K562 (cell line): Measurements from ENCODE around the gene BCAS4. TPM values are rescaled to one million over a fixed set of nuclear protein-coding genes. Genes with fewer than 3 reads are reported as not detected.

Experiments used
- ATAC-seq: fragments of 200-7000 bp; cut with Tn5 transposase; 3 replicates; pipeline ENCODE4 v1.9.1; 2020; ENCODE audit warnings: moderate library complexity
- BruUV-seq: library from RNA; stranded (reverse); fragments of 400-500 nt; replicated peaks from 2 replicates; lab custom pipeline; 2021; lab: Mats Ljungman, UMichigan
- CTCF ChIA-PET: fragments of 300-600 bp; formaldehyde crosslinking; extraction: SDS; loops from one replicate; lab custom pipeline; 2021; ENCODE audit warnings: low intra/inter-chr PET ratio; lab: Yijun Ruan, JAX
- POLR2A ChIA-PET: fragments of 300-600, 350-650 bp; sonication (Branson Sonifier 250); formaldehyde crosslinking; extraction: SDS; loops from one replicate; lab custom pipeline; 2021; ENCODE audit warnings: antibody characterized with exemption, inconsistent platforms; lab: Yijun Ruan, JAX
- DNase-seq, 4 experiments: peaks; one replicate each; pipeline versions ENCODE4 v3.0.0 to v3.0.0-alpha.2; 2011 to 2018; ENCODE audit warnings: low spot score in 3 of 4, mixed read lengths in 3 of 4; ENCODE audit errors: extremely low read depth in 1 of 4
- FAIRE-seq: peaks from 2 replicates; lab custom pipeline; 2011; peaks lifted over from hg19 to GRCh38; lab: Jason Lieb, UNC
- H2AFZ ChIP-seq: 2 replicates; pipeline ENCODE4 v1.6.0; 2011; ENCODE audit warnings: low read depth, low read length, control low read depth, inconsistent platforms
- H3K27ac ChIP-seq: fragments of 200-600 bp; 3 replicates; pipeline ENCODE4 v1.8.0; 2011; ENCODE audit warnings: low read depth, mild to moderate bottlenecking, control low read depth, inconsistent platforms, low read length, moderate library complexity, mixed read lengths; ENCODE audit errors: extremely low read depth
- H3K27me3 ChIP-seq, 2 experiments: fragments of 300-600 bp in 1 of 2; 2 replicates in 1 of 2; 3 replicates in 1 of 2; pipeline versions ENCODE4 v1.6.0 to v1.8.0; 2011; ENCODE audit warnings: inconsistent platforms in 2 of 2, low read length in 2 of 2, mild to moderate bottlenecking in 1 of 2, mixed read lengths in 1 of 2, moderate library complexity in 1 of 2; ENCODE audit not compliant: control insufficient read depth in 2 of 2, insufficient read depth in 2 of 2
- H3K36me3 ChIP-seq: fragments of 300-600 bp; 3 replicates; pipeline ENCODE4 v1.8.0; 2011; ENCODE audit warnings: mild to moderate bottlenecking, low read length, inconsistent platforms; ENCODE audit not compliant: control insufficient read depth, insufficient read depth
- H3K4me1 ChIP-seq, 2 experiments: fragments of 200-600 bp in 1 of 2; replicated peaks in 1 of 2; 2 replicates in 1 of 2; 3 replicates in 1 of 2; pipeline versions ENCODE4 v1.5.1 to v1.8.0; 2011; ENCODE audit warnings: inconsistent platforms in 2 of 2, low read length in 2 of 2, mild to moderate bottlenecking in 1 of 2, mixed read lengths in 1 of 2, moderate library complexity in 1 of 2; ENCODE audit not compliant: control insufficient read depth in 2 of 2, insufficient read depth in 2 of 2
- H3K4me2 ChIP-seq: 2 replicates; pipeline ENCODE4 v1.6.1; 2011; ENCODE audit warnings: low read length, control low read depth, inconsistent platforms, mixed read lengths; ENCODE audit not compliant: insufficient read depth
- H3K4me3 ChIP-seq: fragments of 200-600 bp; sonication (generic), shearing (Covaris generic); 2 replicates; pipeline ENCODE4 v1.5.1; 2016; ENCODE audit warnings: control low read depth, inconsistent platforms
- H3K79me2 ChIP-seq: fragments of 200-600 bp; 3 replicates; pipeline ENCODE4 v1.8.0; 2011; ENCODE audit warnings: low read length, inconsistent platforms; ENCODE audit not compliant: control insufficient read depth, insufficient read depth
- H3K9ac ChIP-seq, 2 experiments: 2 replicates each; pipeline versions ENCODE4 v1.6.0 to v1.6.1; 2011; ENCODE audit warnings: low read depth in 2 of 2, low read length in 2 of 2, control low read depth in 1 of 2, inconsistent platforms in 1 of 2, mild to moderate bottlenecking in 1 of 2, mixed read lengths in 1 of 2; ENCODE audit not compliant: insufficient read depth in 1 of 2
- H3K9me1 ChIP-seq: one replicate; pipeline ENCODE4 v1.6.0; 2011; ENCODE audit warnings: inconsistent platforms, mild to moderate bottlenecking, low read length, moderate library complexity; ENCODE audit not compliant: control insufficient read depth, insufficient read depth
- H3K9me3 ChIP-seq: replicated peaks from 2 replicates; pipeline ENCODE4 v1.5.1; 2011; ENCODE audit warnings: low read depth, low read length, inconsistent platforms; ENCODE audit not compliant: control insufficient read depth, insufficient read depth
- H4K20me1 ChIP-seq: replicated peaks from 2 replicates; pipeline ENCODE4 v1.6.1; 2011; ENCODE audit warnings: low read length, inconsistent platforms, mixed read lengths; ENCODE audit not compliant: control insufficient read depth, insufficient read depth
- E2F4 ChIP-seq: sonication (generic); formaldehyde crosslinking; IDR thresholded peaks from 2 replicates; pipeline ENCODE4 v1.8.0; 2022; ENCODE audit warnings: mild to moderate bottlenecking, low read depth, missing genetic modification reagents
- POLR2AphosphoS2 ChIP-seq: IDR thresholded peaks from 2 replicates; pipeline ENCODE4 v1.6.1; 2012; ENCODE audit warnings: low read length, improper control_type of control experiment
- ZBTB11 ChIP-seq, 3 experiments: fragments of 200-800 bp in 1 of 3; fragments of 250-450 bp in 1 of 3; fragments of 450-650 bp in 1 of 3; sonication (Bioruptor Pico) in 1 of 3; sonication (Bioruptor generic) in 1 of 3; formaldehyde crosslinking in 1 of 3; IDR thresholded peaks; 2 replicates each; pipeline versions ENCODE4 v1.6.1 to v1.8.0; 2016 to 2022; ENCODE audit warnings: mild to moderate bottlenecking in 2 of 3, missing genetic modification characterization in 2 of 3, missing compliant biosample characterization in 1 of 3, moderate library complexity in 1 of 3
- WGBS: fragments of 100-300 bp; shearing (Covaris generic); methylation state at CpG from one replicate; pipeline ENCODE4 v1.1.6; 2016; ENCODE audit warnings: low coverage, mixed read lengths; ENCODE audit not compliant: insufficient coverage; ENCODE audit errors: missing lambda C conversion rate; 5-methylcytosine and 5-hydroxymethylcytosine counted together
- in situ Hi-C: fragments of 300-500 bp; cut with MboI; formaldehyde crosslinking; loops from 4 replicates; pipeline ENCODE4 v1.15.0; 2018; ENCODE audit warnings: inconsistent platforms, mixed read lengths
- intact Hi-C: fragments of 100-400 bp; cut with micrococcal nuclease; formaldehyde crosslinking; loops from 2 replicates; pipeline ENCODE4 v1.14.2; 2022
- polyA plus RNA-seq, 8 experiments: library from polyadenylated mRNA; depleted of rRNA in 4 of 8; stranded (reverse) in 5 of 8; unstranded in 3 of 8; fragments of >200 nt; fragmentation: Nextera tagmentation in 2 of 8; fragmentation: Illumina TruSeq in 1 of 8; extraction: Ambion mirVana in 2 of 8; extraction: Trizol in 1 of 8; gene quantifications; 2 replicates each; pipeline versions ENCODE4 v1.2.1 to v1.2.3, GENCODE V29; 2011 to 2014; ENCODE audit warnings: inconsistent platforms in 1 of 8, missing spikeins in 1 of 8
- total RNA-seq, 7 experiments: library from RNA; depleted of rRNA in 6 of 7; stranded (reverse); fragments of >200 nt in 6 of 7; fragmentation: Illumina TruSeq in 2 of 7; extraction: Trizol in 2 of 7; gene quantifications; 2 replicates each; pipeline versions ENCODE4 v1.2.1 to v1.2.3, GENCODE V29; 2011 to 2021; ENCODE audit warnings: low replicate concordance in 1 of 7

BCAS4 gene
- total and polyA plus RNA-seq, 9 of the 15 experiments (the other 6 are each of a cell fraction or from before 2014, with no cell fraction given) = 0.15 to 2.3 (median 0.47) TPM

- FAIRE-seq (no peak), ATAC-seq (no peak), DNase-seq (no peak)
- Histone ChIP-seq H3K4me3 (no peak overlapping the region), H3K4me2 (no peak overlapping the region), H3K9ac (no peak overlapping the region; a peak in 1 of 4 replicates), H3K27ac (no peak overlapping the region), H3K36me3 (no peaks in the 10 kb centered on the region), H3K4me1 (peaks cover 0 to 3% of the 10 kb centered on the region in 2 experiments; a peak in 3 of 5 replicates), H3K27me3 (no peaks in the 10 kb centered on the region), H3K79me2 (no peaks in the 10 kb centered on the region), H3K9me1 (no peaks in the 10 kb centered on the region), H4K20me1 (no peaks in the 10 kb centered on the region; the same call in 1 of the 2 replicates), H3K9me3 (no peaks in the 10 kb centered on the region), H2AFZ (no peak overlapping the region)
- CTCF ChIA-PET = interaction anchor here (0.6 kb wide), 1 partner anchor 8 kb away, joined by 5 read pairs; no protein-coding TSS in a partner anchor
- intact Hi-C loops = no loop called here
- no TSS peak for BruUV-seq
- TF ChIP-seq E2F4 (CRISPR knock-in tag) (no peak), POLR2AphosphoS2 (no peak), ZBTB11 (CRISPR knock-in tag; IDR thresholded peaks at IDR 0.05) (peak in 1 of 3 experiments; percentile 91; a peak in 2 of 6 replicates)
- in situ Hi-C loops = loop anchor here (10.0 kb wide), 1 partner anchor 125 kb away; the partner anchor contains the start of gene ADNP
- POLR2A ChIA-PET = no interaction called here
- 23% methylated on average over 4 of the region's 4 CpGs for WGBS
Measured at GRCh38 chr20:50810063-50810462, 15.2 kb downstream of the BCAS4 start.
